Measurements from ENCODE around the gene ZNF407. TPM values are rescaled to one million over a fixed set of nuclear protein-coding genes. Genes with fewer than 3 reads are reported as not detected.

The ZNF407 gene
- total and polyA plus RNA-seq, 2 experiments from 2014 or later: 2.1 to 10.4 TPM

GRCh38 chr18:75071866-75072671 lies 474.4 kb downstream of the ZNF407 start (continued):
- no peak for TF ChIP-seq ZNF462 (CRISPR knock-in tag; IDR thresholded peaks at IDR 0.05)
- TF ChIP-seq EZH2phosphoT487 (IDR thresholded peaks at IDR 0.05; ENCODE audit: unreplicated experiment): no peak
- no peak for TF ChIP-seq ZNF331 (CRISPR knock-in tag; IDR thresholded peaks at IDR 0.05; ENCODE audit: low read depth)
- TF ChIP-seq REST (IDR thresholded peaks at IDR 0.05; ENCODE audit: unreplicated experiment): no peak
- no peak for TF ChIP-seq JUNB (IDR thresholded peaks at IDR 0.05; ENCODE audit: unreplicated experiment)
